HG03175 (cell line): ENCODE data around the gene TNFAIP2.

Source experiments
- ATAC-seq: cut with Tn5 transposase; IDR thresholded peaks from one replicate; pipeline ENCODE4 v1.9.1; 2021; ENCODE audit warnings: mild to moderate bottlenecking, moderate library complexity; ENCODE audit not compliant: unreplicated experiment

The TNFAIP2 gene

DNA sequence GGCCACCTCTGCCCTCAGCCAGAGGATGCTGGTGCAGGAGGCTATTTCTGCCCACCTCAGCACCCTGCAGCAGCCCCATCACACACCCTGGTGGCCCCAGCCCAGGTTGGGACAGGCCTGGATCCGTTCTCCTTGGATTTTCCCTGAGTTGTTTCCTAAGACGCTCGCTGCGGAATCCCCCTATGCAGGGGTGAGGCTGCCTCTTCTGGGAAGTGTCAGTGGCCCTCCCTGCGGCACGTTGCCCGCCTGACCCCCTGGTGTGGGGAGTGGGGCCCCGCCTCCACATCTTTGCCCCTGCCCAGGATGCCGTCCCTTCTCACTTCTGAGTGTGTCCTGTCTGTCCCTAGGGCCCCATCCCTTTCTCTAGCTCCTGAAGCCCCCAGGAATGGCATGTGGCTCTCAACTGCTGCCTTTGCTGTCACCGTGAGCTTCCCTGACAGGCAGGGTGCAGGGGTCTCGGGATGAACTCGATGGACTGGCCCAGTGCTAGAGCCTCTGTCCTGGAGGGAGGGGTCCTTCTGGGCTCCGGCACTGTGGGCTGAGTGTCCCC is 29.3 kb upstream of the TNFAIP2 start:
- ATAC-seq = no peak

GRCh38 chr14:103094406-103095209 is 28.7 kb upstream of the TNFAIP2 start, which contains the start of gene EXOC3L4:
Gene EXOC3L4 (plus strand): TSS chr14:103094725. CDS start chr14:103100220, 5,495 bp downstream.
- ATAC-seq = no peak

- ATAC-seq = no peak
These were observed 28.0 kb upstream of the TNFAIP2 start for GRCh38 chr14:103095210-103095778.

- ATAC-seq = no peak
These were observed 26.9 kb upstream of the TNFAIP2 start for GRCh38 chr14:103096387-103096786.

DNA sequence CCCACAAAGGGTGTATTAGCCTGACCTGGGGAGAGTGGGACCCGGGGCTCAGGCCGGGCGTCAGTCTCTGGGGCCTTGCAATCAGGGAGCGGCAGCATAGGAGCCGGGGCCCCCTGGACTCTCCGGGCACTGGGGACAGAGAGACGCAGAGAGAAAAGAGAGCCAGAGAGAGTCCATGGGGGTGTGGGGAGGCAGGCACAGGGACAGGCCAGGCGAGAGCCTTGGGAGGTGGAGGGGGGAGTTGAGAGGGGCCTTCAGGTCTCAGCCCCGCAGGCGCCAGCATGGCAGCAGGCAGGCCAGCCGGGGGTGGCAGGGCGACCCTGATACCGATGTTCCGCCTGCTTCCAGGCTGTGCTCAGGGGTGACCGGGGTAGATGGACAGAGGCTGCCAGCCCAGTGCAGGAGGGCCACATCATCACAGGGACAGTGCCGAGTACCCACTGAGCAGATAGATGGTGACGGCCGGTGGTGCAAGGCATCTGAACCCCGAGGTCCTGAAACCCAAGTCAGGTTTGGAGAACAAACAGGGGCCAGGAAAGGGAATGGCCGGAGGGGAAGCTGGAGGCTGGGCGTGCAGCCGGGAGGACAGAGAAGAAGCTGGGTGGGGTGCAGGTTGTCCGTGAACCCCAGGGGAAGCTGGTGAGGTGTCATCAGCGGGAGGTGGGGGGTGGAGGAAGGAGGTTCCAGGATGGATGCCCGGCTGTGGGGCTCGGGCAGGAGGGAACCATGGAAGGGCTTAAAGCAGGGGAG is 25.8 kb upstream of the TNFAIP2 start:
- no peak for ATAC-seq

DNA sequence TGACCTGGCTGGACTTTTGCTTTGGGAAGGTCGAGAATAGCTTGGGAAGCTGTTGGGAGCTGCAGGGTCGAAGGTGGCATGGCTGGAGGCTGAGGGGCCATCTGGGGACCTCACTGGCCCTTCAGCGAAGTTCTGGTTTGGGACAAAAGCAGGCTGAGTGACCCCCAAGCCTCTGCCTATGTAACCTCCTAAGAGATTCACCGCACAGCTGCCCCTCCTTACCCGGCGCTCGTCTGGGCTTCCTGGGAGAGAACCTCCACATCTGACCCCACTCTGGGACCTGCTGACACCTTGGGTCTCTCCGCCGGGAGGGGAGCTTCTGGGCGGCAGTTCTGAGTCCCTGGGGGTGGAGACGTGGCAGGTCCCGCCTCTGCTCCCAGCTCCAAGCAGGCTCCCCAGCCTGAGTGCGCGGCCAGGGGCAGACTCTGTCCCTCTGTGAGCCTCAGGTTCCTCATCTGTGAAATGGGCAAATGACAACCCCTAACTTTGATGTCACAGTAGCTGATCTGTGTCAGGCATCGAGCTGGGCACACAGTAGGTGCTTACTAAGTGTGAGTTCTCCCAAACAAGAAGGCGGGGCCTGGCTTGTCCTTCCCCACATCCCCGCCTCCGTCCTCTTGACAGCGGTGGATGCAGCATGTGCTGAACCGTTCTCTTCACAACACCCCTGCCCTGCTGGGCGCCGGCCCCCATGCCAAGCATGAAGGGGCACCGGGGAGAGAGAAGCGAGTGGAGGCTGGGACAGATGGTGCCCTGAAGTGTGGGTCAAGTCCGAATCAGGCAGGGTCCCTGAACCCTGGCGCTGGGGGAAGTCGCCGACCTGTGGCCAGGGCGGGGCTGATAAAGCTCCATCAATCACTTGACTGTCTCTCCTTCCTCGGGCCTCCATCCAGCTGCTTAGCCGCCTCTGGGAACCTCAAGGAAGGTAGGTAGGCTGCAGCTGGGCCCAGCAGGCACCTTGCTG is 25.0 kb upstream of the TNFAIP2 start:
- no peak for ATAC-seq

GRCh38 chr14:103099081-103099732 is 24.1 kb upstream of the TNFAIP2 start:
- ATAC-seq = no peak

GRCh38 chr14:103099733-103100280 is 23.5 kb upstream of the TNFAIP2 start:
- ATAC-seq = no peak

DNA sequence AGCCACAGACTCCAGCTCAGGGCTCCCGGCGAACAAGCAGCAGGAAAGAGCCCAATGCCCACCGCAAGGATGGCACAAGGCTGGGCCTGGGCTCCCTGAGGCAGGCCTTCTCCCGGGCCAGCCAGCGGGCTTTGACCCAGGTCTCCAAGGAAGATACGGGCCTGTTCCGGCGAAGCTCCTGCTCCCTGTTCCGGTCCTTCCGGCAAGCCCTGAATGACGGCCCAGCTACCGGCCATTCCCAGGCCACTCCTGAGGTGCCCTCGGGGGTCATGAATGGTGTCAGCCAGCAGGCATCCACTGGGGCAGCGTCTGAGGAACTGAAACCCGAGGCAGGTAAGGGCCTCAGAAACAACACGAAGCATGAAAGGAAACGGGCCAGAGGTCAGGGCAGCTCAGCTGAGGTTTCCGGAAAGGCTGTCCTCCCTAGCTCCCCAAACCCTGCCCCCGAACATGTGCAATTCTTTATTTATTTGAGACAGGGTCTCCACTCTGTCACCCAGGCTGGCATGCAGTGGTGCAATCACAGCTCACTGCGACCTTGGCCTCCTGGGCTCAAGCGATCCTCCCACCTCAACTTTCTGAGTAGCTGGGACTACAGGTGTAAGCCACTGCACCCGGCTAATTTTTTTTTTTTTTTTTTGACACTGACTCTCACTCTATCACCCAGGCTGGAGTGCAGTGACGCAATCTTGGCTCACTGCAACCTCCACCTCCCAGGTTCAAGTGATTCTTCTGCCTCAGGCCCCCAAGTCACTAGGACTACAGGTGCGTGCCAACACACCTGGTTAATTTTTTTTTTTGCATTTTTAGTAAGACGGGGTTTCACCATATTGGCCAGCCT is 22.8 kb upstream of the TNFAIP2 start:
- ATAC-seq = peak; percentile 73

DNA sequence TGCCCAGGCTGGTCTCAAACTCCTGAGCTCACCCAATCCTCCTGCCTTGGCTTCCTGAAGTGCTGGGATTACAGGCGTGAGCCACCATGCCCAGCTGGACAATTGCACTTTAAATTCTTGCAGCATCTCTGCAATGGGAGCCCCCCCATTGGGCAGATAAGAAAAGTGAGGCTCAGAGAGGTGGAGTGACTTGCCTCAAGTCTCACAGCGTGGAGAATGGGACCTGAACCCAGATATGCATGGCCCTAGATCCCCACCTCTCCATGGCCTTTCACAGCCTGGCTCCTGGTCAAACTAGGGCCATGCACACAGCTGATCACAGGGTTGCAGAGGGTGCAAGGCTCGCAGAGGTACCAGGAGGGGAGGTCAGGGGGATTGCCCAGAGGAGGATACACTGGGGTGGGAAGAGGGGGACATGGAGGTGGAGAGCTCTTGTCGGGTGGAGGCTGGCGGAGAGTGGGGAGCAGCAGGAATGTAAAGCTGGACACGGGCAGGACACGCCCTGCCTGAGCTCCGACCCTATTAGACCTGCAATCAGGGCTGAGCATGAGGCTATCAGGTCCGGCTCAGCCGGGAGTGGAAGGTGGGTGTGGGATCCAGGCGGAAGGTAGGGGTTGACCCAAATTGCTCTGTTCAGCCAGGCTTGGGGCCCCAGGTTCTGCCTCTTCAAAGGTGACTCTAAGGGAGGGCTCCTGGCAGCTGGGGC is 21.9 kb upstream of the TNFAIP2 start:
- ATAC-seq = no peak

DNA sequence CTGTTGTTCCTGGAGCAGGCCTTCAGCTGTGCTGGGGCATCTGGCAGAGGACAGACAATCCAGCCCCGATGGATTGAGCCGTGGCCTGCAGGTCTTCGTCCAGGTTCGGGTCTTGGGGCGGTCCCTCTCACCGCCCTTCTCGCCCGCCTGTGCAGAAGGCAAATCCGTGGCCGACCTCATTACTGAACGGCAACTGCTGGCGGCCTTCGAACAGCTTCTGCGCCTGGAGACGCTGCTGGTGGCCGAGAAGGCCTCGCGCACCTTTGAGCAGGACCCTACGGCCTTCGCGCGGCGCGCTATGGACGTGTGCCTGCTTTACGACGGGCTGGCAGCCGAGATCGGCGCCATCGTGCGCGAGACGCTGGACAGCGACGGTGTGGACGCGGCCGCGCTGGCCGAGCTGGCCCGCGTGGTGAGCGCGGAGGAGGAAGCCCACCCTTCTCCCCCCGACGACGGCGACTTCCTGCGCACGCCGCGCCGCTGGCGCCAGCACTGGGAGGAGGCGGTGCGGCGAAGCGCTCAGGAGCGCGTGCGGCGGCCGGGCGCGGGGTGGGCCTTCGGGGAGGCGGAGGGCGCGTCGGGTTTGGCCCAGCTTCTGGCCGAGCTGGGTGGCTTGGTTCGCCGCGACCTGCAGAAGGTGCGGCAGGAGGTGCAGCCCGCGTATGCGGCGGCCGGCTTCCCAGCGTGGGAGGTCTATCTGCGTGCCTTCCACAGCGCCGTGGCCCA is 21.1 kb upstream of the TNFAIP2 start:
- no peak for ATAC-seq

- no peak for ATAC-seq
These were observed 20.5 kb upstream of the TNFAIP2 start for GRCh38 chr14:103102689-103103260.

- no peak for ATAC-seq
These were observed 19.5 kb upstream of the TNFAIP2 start for GRCh38 chr14:103103461-103104388.

GRCh38 chr14:103104389-103104653 is 18.9 kb upstream of the TNFAIP2 start:
- no peak for ATAC-seq

DNA sequence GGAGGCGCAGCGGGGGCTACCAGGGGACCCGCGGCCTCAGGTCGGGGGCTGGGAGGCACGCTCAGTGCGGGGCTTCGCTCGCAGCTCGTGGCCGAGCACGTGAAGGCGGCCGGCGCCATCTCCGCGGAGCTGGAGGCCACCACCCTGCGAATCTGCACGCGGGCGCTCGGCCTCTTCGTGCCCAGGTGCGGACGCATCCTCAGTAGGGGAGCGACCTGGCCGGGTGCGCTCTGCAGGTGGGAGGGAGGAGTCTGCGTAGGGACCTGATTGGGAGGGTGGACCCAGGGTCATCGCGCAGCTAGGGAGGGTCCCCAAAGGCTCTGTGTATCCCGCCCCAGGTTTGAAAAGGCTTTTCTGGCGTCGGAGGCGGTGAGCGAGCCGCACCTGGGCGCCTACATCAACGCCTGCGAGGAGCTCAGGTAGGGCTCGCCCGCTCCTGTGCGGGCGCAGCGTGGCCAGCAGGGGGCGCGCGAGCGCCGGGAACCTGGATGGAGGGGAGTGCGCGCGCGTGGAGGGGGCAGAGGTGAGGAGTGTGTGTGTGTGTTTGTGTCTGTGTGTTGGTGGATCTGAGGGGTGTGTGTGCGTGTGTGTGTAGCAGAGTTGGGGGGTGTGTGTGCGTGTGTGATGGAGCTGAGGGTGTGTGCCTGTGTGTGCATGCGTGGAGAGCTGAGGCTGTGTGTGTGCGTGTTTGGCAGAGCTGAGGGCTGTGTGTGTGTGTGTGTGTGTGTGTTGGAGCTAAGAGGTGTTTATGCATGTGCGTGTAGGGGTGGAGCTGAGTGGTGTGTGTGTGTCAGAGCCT is 18.4 kb upstream of the TNFAIP2 start:
- peak; percentile 50 for ATAC-seq
